ENCODE data around the gene RPTOR.
"Not testable (repeated sequence)": the region's sequence is repeated elsewhere in the genome, so short reads cannot be mapped to it uniquely, and the experiment has no call there.

RPTOR gene

DNA sequence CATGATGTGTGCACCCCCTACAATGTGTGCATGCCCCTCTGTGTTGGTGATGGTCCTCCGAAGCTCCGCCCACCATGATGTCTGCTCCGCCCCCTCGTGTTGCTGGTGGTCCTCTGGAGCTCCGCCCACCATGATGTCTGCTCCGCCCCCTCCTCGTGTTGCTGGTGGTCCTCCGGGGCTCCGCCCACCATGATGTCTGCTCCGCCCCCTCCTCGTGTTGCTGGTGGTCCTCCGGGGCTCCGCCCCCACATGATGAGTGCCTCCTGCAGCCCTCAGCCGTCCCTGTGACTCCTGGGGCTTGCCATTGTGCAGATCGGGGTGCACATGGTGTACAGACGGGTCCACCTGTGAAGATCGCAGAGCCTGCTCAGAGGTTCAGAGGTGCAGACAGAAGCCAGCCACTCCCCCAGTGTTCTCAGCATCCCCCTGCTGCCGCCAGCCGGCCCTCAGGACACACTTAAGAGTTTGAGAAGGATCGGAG is 317.9 kb downstream of the RPTOR start:
- no peak for DNase-seq (ENCODE audit: low read depth)

DNA sequence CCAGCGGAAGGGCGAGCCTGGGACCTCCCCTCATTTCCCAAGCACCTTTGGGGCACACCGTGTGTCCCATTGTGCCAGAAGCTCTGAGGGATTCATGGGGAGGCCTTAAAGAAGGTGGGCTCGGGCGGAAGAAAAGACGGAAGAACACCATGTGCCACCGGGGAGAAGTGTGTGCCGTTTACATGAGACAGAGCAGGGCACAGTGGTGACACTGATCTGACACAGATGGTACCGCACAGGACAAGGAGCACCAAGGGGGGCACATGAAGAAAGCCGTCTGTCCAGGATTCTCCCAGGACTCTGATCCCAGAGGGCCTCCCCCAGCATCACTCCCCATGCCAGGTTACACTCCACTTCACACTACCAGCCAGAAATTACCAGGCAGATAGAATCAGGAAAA is 318.3 kb downstream of the RPTOR start:
- DNase-seq (ENCODE audit: low read depth) = no peak

DNA sequence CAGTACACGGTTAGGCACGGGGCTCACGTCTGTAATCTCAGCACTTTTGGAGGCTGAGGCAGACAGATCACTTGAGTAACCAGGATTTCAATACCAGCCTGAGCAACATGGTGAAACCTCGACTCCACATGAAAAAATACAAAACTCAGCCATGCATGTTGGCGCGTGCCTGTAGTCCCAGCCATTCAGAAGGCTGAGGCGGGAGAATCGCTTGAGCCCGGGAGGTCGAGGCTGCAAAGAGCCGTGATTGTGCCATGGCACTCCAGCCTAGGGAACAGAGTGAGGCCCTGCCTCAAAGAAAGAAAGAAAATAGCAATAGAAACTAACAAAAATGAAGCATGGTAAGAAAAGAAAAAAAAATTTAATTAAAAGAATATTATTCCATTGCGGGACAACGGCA is 319.0 kb downstream of the RPTOR start:
- DNase-seq (ENCODE audit: low read depth) = no peak

DNA sequence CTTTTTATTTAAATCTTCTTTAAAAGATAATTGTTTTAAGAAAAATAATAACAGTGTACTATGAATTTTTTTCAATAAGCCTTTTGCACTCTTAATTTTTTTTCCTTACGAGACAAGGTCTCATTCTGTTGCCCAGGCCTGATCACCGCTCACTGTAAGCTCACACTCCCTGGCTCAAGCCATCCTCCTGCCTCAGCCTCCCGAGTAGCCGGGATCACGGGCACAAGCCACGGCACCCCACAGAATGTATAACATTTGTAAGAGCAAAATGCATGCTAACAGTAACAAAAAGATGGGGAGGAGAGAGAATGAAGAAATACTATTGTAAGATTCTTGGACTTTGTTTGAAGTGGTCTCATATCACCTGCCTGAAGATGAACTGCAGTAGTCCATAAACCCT is 320.1 kb downstream of the RPTOR start:
- DNase-seq (ENCODE audit: low read depth) = no peak

DNA sequence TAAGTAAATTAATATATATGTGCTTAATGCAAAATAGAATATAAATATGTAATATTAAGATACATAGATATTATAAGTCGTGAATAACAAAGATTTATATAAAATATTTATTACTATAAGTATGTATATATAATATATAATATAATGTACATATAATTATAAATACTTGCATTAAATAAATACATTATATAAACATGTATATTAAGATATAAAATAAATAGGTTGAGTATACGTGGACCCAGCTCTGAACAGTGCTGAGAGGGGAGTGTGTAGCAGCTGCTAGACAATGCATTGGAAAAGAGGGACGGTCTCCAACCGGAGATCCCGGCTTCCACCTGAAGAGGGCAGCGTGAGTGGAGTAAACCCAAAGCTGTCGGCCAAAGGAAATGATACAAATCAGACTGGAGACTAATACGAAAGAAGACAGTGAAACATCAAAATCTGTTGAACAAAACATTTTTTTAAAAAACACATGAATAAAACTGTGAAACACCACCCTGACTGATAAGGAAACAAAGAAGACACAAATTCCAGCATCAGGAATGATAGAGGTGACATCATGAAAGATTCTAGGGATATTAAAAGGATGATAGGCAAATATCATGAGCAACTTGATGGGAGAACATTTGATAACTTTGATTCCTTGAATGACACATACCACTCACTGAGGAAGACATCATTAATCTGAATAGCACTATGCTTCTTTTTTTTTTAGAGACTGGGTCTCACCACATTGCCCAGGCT is 321.6 kb downstream of the RPTOR start:
- no peak for DNase-seq (ENCODE audit: low read depth)

DNA sequence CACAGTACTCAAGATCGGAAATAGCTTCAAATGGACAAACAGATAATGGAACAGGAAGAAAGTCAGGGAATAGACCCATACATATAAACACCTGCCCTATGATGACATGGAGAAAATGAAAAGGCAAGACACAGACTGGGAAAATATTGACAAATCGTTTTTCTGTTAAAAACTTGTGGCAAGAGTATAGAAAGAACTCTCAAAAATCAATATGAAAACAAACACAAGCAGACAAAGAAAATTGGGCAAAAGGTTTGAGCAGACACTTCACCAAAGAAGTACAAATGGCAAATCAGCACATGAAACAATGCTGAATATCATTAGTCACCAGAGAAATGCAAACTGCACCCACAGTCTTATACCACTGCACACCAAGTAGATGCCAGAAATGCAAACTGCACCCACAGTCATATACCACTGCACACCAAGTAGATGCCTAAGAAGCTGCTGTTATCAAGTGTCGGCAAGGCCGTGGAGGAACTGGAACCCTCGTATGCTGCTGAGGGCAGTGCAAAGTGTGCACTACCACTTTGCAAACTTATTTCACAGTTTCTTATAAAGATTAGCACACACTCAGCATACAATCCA is 323.5 kb downstream of the RPTOR start:
- no peak for DNase-seq (ENCODE audit: low read depth)

DNA sequence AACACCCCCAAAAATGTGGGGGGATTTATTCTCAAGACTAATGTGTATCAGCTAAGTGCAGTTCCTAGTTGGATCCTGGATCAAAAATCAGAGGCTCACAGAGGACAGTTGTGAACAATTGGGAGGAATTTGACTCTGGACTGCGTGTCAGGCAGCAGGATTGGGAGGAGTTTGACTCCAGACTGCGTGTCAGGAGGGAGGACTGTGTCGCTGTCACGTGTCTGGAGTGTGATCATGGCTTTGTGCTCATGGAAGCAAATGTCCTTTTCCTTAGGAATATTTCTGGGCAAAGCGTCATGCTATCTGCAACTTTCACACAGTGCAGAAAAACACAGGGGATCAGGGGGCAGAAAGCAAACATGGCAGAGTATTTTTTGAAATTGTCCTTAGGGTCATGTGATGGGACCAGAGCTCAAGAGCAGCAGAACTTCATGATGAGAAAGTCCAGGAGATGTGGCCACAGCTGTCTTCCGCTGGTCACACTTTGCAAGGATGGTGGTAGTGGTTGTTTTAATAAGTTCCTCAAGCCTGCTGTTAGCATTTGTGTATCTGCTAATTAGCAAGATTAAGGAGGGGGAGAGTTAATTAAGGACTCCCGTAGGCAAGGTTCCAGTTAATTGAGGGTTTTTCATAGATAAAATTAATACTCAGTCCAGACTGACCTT is 325.0 kb downstream of the RPTOR start:
- no peak for DNase-seq (ENCODE audit: low read depth)

DNA sequence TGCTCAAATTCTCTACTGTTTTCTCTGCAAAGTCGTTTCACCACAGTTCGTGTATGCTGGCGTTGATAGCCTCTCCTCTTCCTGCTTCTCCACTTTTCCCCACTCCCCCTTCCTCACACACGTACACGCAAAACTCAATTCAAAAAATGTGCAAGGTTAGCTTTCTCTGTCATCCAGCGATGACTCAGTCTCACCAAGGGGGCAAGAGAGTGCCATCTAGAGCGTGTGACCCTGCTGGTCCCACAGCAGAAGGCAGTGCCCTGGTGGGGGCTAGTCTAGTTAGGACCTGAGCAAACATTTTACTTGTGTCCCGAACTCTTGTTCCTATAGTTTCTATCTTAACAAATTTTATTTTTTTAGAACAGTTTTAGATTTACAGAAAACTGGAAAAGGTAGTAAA is 325.8 kb downstream of the RPTOR start:
- no peak for DNase-seq (ENCODE audit: low read depth)

DNA sequence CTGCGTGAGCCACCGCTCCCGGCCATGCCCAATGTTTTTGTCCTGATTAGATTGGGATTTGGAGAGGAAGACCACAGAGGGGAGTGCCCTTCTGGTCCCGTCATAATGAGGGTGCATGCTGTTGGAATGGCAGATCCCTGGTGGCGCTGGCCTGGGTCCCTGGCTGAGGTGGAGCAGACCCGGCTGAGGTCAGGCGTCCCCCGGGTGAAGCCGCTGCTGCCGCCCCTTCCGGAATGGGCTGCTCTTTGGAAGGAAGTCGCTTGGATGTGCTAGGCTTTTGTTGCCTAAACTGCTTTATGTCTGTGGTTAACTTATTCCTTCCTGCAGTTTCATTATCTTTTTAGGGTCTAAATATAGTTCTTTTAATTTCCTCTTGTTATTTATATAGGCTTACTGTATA is 326.7 kb downstream of the RPTOR start:
- no peak for DNase-seq (ENCODE audit: low read depth)

DNA sequence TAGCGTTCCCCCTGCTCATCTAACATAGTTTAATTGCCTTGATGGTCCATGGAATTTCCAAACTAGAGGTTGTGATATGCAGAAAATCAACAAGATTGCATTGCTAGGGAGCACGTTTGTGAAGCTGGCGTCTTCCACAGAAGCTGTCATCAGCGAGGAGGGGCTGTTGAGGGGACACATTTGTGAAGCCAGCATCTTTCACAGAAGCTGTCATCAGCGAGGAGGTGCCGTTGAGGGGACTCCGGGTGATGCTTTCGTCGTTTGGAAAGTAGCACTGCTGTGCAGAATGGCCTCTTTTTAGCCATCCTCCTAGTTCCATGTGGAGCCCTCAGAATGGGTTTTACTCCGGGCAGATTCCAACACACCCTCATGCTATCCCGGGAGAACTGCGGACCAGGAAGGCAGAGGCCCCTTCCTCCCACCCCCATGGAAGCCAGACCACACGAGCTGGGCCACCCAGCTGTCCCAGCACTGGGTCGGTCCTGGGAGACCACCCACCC is 327.4 kb downstream of the RPTOR start:
- no peak for DNase-seq (ENCODE audit: low read depth)

DNA sequence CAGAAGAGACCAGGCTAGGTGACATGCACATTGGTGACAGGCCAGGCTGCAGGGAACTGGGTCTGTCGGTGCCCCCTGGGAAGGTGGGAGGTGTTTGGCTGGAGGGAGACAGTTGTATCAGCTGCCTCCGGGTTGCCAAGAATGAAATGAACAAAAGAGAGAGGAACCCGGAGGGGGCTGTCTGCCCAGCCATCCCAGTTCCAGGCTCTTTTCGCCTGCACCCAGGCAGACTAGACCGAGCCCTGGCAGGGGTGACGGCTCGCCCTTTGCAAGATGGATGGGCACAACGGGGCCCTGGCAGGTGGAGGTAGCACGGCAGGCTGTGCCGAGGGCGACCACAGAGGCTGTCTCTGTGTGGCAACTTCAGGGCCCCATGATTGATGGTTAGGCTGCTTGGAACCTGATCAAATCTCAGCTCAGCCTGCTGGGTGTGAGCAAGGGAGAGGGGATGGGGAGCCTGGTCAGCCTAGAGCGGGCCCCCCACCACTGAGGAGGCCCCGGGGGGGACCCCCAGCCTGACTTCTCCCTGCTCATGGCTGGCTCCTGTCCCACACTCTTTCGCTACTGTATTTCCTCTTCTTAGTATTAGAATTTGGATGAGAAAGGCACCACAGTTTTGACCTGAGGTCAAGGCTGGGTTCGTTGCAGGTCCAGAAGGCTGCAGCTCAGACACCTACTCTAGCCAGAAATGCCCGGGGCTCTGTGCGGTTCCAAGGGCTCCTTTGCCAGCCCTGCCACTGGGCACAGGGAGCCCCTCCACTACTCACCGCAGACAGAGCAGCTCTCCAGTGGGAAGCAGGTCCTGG is 328.1 kb downstream of the RPTOR start:
- no peak for DNase-seq (ENCODE audit: low read depth)

DNA sequence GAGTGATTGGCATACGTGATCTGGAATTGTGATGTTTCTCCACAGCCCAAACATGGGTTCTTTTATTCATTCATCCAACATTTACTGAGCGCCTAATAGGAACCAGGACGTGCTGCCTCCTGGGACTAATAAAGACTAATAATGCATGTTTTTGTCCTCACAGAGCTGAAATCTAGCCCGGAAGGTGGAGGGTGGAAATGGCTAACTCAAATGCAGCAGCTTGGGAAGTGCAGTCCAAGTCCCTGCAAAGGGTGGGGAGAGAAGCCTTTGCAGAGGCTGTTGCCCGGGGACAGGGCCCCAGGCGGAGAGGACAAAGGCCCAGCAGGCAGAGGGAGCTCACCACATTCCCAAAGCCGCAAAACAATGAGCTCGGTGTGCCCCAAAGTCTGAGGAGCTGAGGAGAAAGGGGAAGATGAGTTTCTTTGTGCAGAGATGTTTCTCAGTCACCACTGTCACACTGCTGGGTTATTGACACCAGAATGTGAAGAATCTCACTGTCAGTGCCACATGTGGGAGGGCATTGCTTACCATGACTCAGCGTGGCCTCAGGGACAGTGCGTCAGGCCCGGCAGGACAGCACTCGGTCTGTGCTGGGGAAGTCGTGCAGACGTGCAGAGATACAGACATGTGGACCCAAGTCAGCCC is 328.8 kb downstream of the RPTOR start:
- DNase-seq (ENCODE audit: low read depth) = no peak

DNA sequence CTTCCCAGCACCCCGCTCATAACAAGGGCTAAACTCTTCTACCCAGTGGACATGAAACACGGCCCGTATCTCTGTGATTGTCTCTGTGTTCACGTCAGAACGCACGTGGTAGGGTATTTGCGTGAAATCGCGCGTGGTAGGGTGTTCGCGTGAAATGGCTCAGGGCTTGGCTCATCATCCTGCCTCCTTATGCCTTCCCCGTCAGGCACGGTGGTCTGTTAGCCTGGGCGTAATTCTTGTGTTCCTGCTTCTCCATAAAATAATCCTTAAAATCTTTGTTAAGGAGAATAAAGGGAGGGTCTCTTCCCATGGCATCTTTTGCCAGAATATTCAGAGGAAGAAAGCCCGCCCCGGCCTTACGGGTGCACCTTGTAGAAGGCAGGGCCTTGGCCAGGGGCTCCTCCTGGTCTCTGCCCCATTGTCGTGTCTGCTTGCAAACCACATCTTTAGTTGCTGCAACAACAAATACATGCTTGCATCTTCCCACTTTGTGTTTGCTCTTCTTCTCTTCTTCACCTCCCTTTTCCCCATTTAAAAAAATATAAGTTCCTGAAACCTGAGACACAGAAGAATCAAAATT is 330.3 kb downstream of the RPTOR start:
- no peak for DNase-seq (ENCODE audit: low read depth)

DNA sequence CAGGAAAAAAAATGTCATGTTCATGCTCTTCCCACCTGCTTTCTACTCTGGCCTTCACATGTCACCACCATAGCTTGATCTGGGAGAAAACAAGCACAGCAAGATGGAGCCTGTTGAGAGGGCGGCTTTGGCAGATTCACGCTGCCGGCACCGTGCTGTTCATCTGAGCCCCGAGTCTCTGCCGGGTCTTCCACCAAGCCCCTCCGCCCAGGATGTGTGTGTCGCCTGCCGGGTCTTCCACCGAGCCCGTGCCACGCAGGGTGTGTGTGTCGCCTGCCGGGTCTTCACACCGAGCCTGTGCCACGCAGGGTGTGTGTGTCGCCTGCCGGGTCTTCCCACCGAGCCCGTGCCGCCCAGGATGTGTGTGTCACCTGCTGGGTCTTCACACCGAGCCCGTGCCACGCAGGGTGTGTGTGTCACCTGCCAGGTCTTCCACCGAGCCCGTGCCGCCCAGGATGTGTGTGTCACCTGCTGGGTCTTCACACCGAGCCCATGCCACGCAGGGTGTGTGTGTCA is 330.9 kb downstream of the RPTOR start:
- not testable (repeated sequence) for DNase-seq (ENCODE audit: low read depth)

DNA sequence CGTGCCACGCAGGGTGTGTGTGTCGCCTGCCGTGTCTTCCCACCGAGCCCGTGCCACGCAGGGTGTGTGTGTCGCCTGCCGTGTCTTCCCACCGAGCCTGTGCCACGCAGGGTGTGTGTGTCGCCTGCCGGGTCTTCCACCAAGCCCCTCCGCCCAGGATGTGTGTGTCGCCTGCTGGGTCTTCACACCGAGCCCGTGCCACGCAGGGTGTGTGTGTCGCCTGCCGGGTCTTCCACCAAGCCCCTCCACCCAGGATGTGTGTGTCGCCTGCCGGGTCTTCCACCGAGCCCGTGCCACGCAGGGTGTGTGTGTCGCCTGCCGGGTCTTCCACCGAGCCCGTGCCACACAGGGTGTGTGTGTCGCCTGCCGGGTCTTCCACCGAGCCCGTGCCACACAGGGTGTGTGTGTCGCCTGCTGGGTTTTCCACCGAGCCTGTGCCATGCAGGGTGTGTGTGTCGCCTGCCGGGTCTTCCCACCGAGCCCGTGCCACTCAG is 331.9 kb downstream of the RPTOR start:
- not testable (repeated sequence) for DNase-seq (ENCODE audit: low read depth)

DNA sequence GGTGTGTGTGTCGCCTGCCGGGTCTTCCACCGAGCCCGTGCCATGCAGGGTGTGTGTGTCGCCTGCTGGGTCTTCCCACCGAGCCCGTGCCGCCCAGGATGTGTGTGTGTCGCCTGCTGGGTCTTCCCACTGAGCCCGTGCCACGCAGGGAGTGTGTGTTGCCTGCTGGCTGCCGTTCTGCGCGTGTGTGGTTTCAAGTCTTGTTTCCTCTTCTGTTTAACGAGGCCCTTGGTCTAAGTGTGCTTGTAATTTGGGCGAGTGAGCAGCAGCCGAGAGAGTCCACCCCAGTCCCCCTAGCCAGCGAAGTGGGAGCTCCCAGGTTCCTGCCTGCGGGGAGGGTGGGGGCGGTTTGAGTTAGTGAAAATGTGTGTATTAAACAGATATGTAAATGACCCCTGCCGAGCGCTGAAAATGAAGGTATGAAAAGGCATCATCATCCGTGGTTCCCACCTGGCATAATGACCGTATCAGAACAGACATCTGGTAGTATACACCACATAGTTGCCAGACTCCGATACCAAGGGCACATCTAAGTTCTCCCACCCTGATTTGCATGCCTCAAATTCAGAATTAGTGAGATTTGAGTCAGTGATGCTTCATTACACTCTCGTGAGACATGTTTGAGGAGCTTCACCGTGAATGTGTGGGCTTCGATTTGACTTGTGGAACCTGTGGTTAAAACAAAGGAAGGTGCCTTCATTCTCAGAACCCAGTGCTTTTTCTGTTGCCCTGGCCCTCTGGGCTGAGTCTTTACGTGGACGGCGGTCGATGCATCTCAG is 332.5 kb downstream of the RPTOR start:
- no peak for DNase-seq (ENCODE audit: low read depth)

DNA sequence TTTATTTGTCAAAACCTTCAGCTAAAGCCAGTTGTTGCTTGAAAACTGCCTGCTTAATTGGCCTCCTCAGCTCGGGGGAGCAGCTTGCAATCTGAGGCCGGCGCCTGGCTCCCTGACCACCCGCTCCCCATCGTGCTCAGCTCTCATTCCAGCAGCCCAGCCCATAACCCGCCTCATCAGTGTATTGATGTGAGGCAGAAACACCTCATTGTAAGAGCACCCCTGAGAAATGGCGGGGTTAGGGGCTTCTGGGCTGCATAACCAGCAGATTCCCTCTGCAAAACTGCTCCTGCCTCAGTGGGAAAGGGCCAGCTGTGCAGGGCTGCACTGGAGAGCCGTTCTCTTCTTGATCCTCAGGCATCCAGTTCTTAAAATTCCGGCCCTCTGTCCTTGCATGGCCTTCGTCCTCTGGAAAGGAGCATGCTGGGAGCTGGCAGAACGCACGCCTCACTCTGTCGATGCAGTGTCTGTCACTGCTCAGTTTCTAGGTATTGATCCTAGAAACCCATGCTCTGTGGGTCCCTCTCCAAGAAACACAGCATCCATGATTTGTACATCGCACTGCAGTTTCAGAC is 333.2 kb downstream of the RPTOR start:
- DNase-seq (ENCODE audit: low read depth) = no peak

DNA sequence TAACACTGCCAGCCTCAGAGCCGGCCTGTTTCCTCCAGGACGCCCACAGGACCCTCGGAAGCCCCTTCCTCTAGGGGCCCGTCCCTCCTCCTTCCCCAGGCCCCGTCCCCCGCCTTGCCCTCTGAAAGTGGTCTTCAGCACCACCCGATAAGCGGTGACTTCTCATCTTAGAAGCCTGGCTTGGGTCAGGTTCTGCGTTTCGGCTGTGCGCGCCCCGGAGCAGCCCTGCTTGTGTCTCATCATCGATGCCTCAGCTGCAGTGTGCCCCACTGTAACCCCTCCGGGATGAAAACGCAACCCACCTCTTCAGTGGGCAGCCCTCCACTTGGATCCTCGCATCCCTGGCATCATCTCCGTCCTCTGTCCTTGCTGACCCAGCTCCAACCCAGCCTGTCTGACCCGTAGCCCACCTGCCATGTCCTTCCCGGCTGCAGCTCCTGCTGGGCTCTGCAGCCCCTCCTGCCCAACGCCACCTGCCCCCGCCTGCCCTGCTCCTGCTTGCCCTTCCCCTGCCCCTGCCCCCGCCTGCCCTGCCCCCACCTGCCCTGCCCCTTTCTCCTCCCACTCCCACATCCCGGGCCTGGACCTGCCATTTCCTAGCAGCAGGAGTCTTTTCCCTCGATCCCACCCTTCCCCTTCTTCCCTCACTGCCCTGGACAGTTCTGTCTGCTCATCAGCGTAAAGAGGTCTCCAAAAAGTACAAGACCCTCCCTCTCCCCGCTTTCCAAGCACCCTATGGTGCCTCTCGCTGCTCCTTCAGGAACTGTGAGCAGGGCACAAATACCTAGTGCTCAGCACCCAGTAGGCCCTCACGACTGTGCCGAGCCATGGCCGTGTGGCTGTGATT is 334.5 kb downstream of the RPTOR start:
- no peak for DNase-seq (ENCODE audit: low read depth)
